Measurements from ENCODE around the gene NDFIP2.

Gene NDFIP2, protein sequence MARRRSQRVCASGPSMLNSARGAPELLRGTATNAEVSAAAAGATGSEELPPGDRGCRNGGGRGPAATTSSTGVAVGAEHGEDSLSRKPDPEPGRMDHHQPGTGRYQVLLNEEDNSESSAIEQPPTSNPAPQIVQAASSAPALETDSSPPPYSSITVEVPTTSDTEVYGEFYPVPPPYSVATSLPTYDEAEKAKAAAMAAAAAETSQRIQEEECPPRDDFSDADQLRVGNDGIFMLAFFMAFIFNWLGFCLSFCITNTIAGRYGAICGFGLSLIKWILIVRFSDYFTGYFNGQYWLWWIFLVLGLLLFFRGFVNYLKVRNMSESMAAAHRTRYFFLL

GRCh38 chr13:79480954-79481684 is at the start of gene NDFIP2:
NDFIP2 (plus strand) TSS chr13:79481155; CDS start chr13:79481204, 49 bp downstream.
- peak; percentile 81 for DNase-seq (ENCODE audit: low spot score)

- DNase-seq (ENCODE audit: low spot score) = no peak
These were observed 48.9 kb upstream of the NDFIP2 start for GRCh38 chr13:79432086-79432485.

GRCh38 chr13:79432992-79433391 is 48.0 kb upstream of the NDFIP2 start:
- DNase-seq (ENCODE audit: low spot score) = no peak

DNA sequence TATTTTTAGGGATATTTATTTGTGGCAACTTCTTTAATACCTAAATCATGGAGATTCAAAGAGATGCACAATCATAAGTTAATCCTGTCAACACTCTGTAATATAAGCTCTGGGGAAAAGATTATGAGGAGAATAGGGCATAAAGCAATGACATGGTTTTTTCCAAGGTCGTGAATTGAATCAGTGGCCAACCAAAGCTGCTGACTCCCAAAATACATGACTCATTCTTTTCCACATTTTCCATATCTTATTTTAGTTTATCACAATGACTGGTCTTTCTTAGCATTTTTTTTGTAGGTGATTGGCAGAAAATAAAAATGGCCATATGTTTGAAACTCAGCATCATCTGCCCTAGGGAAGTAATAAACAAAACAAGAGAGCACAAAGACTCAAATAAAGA is 46.4 kb upstream of the NDFIP2 start:
- DNase-seq (ENCODE audit: low spot score) = no peak

- DNase-seq (ENCODE audit: low spot score) = no peak
These were observed 45.4 kb upstream of the NDFIP2 start for GRCh38 chr13:79435561-79435990.

DNA sequence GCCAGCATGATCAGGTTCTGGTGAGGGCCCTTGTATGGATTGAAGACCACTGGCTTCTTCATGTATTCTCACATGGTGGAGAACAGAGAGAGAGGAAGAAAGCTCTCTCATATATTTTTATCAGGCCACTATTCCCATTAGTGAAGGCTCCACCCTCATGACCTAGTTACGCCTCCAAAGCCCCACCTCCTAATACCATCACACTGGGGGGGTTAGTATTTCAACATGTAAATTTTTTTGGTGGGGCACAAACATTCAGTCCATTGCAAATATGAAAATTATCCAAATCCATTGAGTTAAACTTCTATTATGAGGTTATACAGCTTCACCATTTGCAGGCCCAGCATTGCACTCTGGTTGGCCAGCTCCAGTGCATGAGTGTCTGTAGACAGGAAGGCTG is 41.7 kb upstream of the NDFIP2 start:
- DNase-seq (ENCODE audit: low spot score) = no peak

DNA sequence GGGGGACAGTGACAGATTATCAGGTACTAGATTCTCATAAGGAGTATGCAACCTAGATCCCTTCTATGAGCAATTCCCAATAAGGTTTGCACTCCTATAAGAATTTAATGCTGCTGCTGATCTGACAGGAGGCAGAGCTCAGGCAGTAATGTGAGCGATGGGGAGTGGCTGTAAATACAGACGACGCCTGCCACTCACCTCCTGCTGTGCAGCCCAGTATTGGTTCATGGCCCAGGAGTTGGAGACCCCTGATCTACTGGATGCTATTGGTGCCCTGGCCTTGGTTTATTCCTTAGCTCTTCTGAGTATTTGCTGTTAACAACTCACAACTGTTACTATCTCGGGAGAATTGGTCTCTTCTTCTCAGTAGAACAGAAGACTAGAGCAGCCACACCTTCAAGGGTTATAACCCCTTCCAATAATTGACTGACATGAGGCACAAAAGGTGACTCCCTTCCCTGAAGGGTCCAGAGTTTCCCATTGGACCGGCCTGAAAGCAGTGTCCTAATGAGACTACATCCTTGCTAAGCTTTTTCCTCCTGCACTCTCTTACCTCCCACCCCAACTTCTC is 39.9 kb upstream of the NDFIP2 start:
- no peak for DNase-seq (ENCODE audit: low spot score)

- no peak for DNase-seq (ENCODE audit: low spot score)
These were observed 38.7 kb upstream of the NDFIP2 start for GRCh38 chr13:79442221-79442620.

DNA sequence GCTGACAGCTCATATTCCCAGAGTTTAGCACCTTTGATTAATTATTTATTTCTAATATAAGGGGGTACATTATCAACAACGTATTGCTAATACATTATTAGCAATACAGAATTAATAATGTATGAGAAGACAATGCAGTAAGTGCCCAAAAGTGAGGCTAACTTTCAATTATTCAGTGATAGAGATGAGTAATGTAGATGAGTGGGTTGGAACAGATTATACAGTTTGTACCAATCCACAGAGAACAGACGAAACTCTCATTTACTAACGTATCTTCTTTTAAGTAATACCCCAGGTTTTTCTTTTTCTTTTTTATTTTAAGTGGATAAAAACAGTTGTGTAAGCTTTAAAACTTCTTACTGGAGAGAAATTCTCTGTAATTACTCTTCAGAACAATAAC is 38.2 kb upstream of the NDFIP2 start:
- no peak for DNase-seq (ENCODE audit: low spot score)

DNA sequence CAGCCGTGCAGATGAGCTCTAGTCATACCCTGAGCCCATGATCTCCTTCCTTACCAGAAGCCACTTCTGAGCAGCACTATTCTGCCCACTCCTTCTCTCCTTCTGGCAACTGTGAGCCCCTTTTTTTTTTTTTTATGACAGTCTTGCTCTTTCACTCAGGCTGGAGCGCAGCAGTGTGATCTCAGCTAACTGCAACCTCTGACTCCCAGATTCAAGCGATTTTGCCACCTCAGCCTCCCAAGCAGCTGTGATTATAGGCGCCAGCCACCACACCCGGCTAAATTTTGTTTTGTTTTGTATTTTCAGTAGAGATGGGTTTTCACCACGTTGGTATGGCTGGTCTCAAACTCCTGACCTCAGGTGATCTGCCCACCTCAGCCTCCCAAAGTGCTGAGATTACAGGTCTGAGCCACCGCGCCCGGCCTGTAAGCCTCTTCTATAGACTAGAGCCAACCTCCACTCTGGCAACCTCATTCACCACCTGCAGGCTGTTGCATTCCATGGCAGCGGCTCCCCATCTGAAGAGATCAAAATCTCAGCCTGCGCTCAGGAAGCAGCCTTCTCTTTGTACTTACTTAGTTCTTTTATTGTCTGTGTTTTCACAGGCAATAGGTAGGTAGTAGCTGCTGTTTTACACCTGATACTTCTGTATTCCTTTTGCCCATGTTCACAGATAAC is 34.8 kb upstream of the NDFIP2 start:
- DNase-seq (ENCODE audit: low spot score) = no peak

DNA sequence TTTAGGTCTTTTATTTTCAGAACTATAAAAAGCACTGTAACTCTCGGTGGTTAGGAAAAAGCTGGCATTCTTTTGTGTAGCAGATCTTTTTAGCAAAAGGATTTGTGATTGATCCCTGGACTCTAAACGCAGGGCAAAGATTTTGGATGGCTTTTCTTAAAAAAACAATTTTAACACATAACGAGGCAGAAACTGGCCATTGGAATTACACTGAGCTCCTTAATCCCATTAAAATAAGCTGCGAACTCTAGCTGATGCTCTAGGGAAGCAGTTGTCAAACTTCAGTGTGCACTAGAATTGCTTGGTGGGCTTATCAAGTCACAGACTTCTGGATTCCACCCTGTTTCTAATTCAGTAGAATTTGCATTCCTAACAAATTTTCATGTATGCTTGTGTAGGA is 33.8 kb upstream of the NDFIP2 start:
- no peak for DNase-seq (ENCODE audit: low spot score)

GRCh38 chr13:79447741-79448140 is 33.2 kb upstream of the NDFIP2 start:
- no peak for DNase-seq (ENCODE audit: low spot score)

GRCh38 chr13:79448413-79448812 is 32.5 kb upstream of the NDFIP2 start:
- no peak for DNase-seq (ENCODE audit: low spot score)

DNA sequence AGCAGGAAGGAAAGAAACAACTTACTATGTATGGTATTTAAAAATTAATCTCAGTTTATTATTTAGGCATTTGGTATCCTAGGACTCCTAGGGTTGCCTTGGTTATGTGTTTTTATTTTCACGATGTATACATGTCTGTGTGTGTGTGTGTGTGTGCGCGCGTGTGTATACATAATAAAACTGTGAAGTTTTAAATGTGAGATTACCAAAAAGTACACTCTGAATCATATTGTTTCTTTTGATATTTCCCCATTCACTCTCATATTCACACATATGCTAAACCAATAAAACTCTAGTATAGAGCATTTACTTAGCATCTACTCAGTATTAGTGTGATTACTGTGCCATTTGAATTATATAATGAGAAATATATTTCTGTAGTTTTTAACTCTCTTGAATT is 30.8 kb upstream of the NDFIP2 start:
- DNase-seq (ENCODE audit: low spot score) = no peak

DNA sequence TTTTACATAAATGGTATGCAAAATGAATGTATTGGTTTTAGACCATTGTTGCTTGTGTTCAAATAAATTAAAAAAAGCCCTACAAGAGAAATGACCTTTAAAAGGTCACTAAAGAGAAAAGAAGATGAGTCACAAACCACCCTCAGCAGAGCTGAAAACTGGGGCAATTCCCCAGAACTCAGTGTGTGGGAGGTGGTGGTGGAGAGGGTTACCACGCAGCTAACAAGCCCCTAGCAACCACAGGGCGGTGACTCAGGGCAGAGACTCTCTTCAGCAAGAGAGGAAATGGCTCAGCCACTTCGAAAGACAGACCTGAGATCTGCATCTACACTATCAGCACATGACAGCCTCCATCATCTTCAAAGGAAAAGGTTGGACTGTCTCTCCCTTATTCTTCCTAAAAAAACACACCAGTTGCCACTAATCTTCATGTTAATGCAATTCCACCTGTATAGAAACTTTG is 29.4 kb upstream of the NDFIP2 start:
- peak; percentile 18 for DNase-seq (ENCODE audit: low spot score)

GRCh38 chr13:79452239-79452913 is 28.6 kb upstream of the NDFIP2 start:
- DNase-seq (ENCODE audit: low spot score) = no peak

DNA sequence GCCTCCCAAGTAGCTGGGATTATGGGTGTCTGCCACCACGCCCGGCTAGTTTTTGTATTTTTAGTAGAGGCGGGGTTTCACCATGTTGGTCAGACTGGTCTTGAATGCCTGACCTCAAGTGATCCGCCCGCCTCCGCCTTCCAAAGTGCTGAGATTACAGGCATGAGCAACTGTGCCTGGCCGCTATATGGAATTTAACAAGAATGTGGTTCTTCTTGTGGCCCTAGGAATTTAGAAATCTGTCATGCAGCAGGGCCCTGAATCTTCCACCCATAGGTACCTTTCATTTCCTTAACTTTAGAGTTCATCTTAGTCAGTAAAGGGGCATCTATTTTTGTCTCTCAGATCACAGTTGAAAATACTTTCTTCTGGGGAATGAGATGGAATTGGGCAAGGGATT is 25.6 kb upstream of the NDFIP2 start:
- DNase-seq (ENCODE audit: low spot score) = no peak

- DNase-seq (ENCODE audit: low spot score) = no peak
These were observed 24.9 kb upstream of the NDFIP2 start for GRCh38 chr13:79456051-79456450.

GRCh38 chr13:79456656-79457365 is 24.1 kb upstream of the NDFIP2 start:
- no peak for DNase-seq (ENCODE audit: low spot score)

DNA sequence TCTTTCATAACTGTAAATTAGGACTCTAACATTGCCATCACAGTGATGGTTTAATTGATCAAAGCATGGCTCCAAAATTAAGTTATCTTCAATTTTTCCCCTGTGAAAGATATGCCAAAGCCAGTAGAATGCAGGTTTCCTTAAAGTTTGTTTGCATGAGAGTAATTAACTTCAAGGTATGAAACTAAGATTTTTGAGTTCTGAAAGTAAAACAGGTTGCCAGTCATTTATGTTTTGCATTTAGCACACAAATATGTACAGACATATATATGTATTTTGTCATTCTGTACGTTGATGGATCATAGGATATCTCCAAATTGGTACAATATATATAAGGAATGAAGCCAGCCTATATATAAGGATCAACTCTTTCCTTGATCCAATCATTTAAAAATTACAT is 23.6 kb upstream of the NDFIP2 start:
- DNase-seq (ENCODE audit: low spot score) = no peak

- no peak for DNase-seq (ENCODE audit: low spot score)
These were observed 23.0 kb upstream of the NDFIP2 start for GRCh38 chr13:79457948-79458347.
